Thoracic aorta (tissue), 2 donors: ENCODE results near the gene PIEZO1. TPM values are rescaled to one million over a fixed set of nuclear protein-coding genes. Genes with fewer than 3 reads are reported as not detected.

Experiments used
- ATAC-seq: fragments of 150-250 bp; one replicate; pipeline ENCODE4 v1.8.0; 2017; ENCODE audit warnings: low read depth; ENCODE audit not compliant: insufficient number of reproducible peaks, low FRiP score
- DNase-seq: peaks from one replicate; pipeline ENCODE4 v3.0.0-alpha.2; 2020; ENCODE audit warnings: low spot score
- H3K27ac ChIP-seq, 2 donors: fragments of 200-600 bp; sonication (generic); 1 replicate in 1 of 2; 2 replicates in 1 of 2; pipeline ENCODE4 v1.5.1; 2016; ENCODE audit warnings: mild to moderate bottlenecking in 2 of 2, moderate library complexity in 2 of 2
- H3K27me3 ChIP-seq: fragments of 200-600 bp; sonication (generic); replicated peaks from 2 replicates; pipeline ENCODE4 v1.6.0; 2016; ENCODE audit warnings: mild to moderate bottlenecking; ENCODE audit not compliant: insufficient read depth
- H3K36me3 ChIP-seq: fragments of 200-600 bp; sonication (generic); one replicate; pipeline ENCODE4 v1.5.1; 2016
- H3K4me1 ChIP-seq, 2 donors: fragments of 200-600 bp; sonication (generic); 1 replicate in 1 of 2; 2 replicates in 1 of 2; pipeline versions ENCODE4 v1.5.1 to v1.6.0; 2016; ENCODE audit warnings: low read depth in 2 of 2, mild to moderate bottlenecking in 1 of 2; ENCODE audit not compliant: control insufficient read depth in 1 of 2
- H3K4me3 ChIP-seq: fragments of 200-600 bp; sonication (generic); 2 replicates; pipeline ENCODE4 v1.5.1; 2016; ENCODE audit warnings: mild to moderate bottlenecking
- H3K9me3 ChIP-seq: fragments of 200-600 bp; sonication (generic); 2 replicates; pipeline ENCODE4 v1.5.1; 2016
- total RNA-seq, 2 donors: library from RNA; depleted of rRNA; stranded (reverse); fragments of >200 nt; gene quantifications; one replicate each; pipeline versions ENCODE4 v1.1.0 to v1.2.3, GENCODE V29; 2016
- TF ChIP-seq, protein P1 (sequence below): fragments of 200-600 bp; sonication (generic); IDR thresholded peaks from one replicate; pipeline ENCODE4 v1.5.1; 2019; ENCODE audit warnings: antibody characterized with exemption

The PIEZO1 gene
- total RNA-seq, 2 donors from 2014 or later: 108 to 179 TPM

DNA sequence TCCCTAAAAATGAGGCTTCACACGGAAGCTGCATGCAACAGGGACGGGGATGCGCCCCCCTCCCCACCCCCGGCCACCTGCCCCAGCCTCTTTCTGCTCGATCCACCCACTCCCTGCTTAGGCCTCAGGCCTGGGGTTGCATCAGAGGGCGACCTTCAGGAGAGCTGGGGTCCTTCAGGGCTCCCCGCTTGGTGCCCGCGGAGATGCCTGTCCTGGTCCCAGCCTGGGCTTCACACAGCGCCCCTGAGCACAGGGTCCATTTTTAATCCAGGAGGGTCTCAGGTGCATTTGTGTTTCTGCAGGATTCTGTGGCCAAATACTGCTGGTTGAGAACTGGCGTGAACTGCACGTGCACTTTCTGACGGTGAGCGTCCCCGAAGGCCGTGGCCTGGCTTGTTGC, 34.1 kb upstream of the PIEZO1 start:
- Histone ChIP-seq H3K27me3 (no peaks in the 10 kb centered on the region), H3K27ac (no peak overlapping the region)
- no peak for ATAC-seq

DNA sequence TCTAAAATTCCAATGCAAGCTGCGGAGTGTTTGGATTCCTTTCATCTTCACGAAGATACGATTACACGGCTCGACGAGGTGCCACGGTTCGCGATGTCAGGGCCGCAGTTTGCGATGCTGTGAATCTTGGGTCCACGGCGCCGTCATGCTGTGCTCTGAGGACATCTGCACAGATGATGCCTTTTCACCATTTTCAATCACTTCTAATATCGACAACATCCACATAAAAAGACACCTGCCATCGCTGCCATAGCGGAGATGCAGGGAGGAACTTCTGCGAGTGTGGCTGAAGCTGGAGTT, 33.5 kb upstream of the PIEZO1 start:
- DNase-seq: no peak
- TF ChIP-seq, protein P1, sequence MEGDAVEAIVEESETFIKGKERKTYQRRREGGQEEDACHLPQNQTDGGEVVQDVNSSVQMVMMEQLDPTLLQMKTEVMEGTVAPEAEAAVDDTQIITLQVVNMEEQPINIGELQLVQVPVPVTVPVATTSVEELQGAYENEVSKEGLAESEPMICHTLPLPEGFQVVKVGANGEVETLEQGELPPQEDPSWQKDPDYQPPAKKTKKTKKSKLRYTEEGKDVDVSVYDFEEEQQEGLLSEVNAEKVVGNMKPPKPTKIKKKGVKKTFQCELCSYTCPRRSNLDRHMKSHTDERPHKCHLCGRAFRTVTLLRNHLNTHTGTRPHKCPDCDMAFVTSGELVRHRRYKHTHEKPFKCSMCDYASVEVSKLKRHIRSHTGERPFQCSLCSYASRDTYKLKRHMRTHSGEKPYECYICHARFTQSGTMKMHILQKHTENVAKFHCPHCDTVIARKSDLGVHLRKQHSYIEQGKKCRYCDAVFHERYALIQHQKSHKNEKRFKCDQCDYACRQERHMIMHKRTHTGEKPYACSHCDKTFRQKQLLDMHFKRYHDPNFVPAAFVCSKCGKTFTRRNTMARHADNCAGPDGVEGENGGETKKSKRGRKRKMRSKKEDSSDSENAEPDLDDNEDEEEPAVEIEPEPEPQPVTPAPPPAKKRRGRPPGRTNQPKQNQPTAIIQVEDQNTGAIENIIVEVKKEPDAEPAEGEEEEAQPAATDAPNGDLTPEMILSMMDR: no peak
- H3K4me3 ChIP-seq: no peak overlapping the region
- H3K4me1 ChIP-seq: peaks cover 0 to under 1% of the 10 kb centered on the region in 2 donors
- H3K27me3 ChIP-seq: no peaks in the 10 kb centered on the region
- no peaks in the 10 kb centered on the region for H3K9me3 ChIP-seq
- ATAC-seq: no peak
- H3K27ac ChIP-seq: no peak overlapping the region
- peaks cover 20% of the 10 kb centered on the region for H3K36me3 ChIP-seq

More for the DNA sequence above, 34.1 kb upstream of the PIEZO1 start:
- TF ChIP-seq, protein P1: no peak
- no peak for DNase-seq
- Histone ChIP-seq H3K36me3 (peaks cover 20% of the 10 kb centered on the region), H3K9me3 (no peaks in the 10 kb centered on the region), H3K4me1 (no peaks in the 10 kb centered on the region), H3K4me3 (no peak overlapping the region)

DNA sequence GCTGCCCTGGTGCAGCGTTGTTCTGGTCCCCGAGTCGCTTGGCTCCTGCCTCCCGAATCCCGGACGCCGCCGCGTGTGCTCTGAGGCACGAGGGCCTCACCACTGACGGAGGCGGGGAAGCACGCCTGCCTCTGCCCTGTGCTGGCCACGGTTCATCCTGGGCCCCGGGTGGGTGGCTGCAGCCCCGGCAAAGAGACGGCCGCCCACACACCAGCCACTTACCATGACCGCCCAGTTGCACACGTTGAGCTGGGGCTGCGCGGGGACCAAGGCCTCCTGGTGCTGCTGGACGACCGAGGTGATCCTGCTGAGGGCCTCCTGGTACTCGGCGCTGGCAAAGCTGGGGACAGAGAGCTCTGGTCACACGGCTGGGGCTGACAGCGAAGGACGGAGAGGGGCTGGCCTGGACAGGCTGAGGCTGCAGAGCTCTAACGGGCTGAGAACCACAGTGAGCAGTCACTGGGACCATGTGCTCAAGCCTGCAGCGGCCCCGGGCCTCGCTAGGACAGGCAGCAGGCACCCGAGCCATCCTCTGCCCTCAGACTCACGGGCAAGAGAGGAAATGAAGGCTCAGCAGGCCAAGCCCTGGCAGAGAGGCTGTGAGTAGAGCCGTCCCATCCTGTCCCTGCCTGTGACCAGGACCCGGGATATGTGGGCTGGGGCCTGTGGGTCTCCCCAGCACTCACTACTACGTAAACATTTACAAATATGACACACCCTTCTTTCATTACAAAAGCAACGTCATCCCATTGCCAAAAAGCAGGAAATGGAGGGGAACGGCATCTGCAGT, 33.0 kb upstream of the PIEZO1 start:
- no peaks in the 10 kb centered on the region for H3K27me3 ChIP-seq
- H3K4me1 ChIP-seq: peaks cover 0 to 6% of the 10 kb centered on the region in 2 donors
- DNase-seq (no peak), ATAC-seq (no peak)
- H3K27ac ChIP-seq: no peak overlapping the region
- TF ChIP-seq, protein P1: no peak
- no peak overlapping the region for H3K4me3 ChIP-seq
- H3K36me3 ChIP-seq: peaks cover 18% of the 10 kb centered on the region
- H3K9me3 ChIP-seq: no peaks in the 10 kb centered on the region

DNA sequence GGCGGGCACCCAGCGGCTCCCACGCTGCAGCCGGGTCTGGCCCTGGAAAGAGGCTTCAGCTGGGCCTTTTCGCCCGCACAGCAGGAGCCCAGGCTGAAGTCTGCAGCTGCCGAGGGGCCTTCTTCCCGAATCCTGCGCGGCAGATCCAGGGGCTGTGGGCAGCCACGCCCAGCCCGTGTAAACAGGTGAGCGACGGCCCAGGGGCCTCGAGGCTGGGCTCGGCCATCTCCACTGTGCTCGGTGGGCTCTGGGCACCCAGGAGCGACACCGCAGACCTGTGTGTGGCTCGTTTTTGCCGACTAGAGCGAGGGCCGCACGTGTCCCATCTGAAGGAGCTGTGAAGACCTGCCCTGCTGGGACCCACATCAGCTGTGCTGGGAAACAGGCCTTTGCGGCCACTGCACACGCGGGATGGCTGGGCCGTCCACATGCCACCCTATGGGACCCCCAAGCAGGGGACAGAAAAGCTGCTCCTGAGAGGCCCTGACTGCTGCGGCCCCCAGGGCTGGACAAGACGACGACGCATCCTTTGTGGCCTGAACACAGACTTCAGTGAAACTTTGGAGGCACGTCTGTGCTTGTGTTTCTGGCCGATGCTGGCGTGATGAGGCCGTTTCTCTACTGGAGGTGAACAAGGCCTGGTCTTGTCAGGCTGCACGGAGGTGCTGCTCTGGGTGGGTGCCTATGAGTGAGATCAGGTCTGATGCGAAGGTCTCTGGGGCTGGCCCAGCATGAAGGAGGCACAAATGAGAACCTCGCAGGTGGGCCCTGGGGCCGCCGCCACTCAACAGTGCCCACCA, 31.9 kb upstream of the PIEZO1 start:
- peaks cover 0 to 16% of the 10 kb centered on the region in 2 donors for H3K4me1 ChIP-seq
- H3K36me3 ChIP-seq: peaks cover 8% of the 10 kb centered on the region
- ATAC-seq (no peak), DNase-seq (no peak)
- H3K4me3 ChIP-seq: no peak overlapping the region
- no peak overlapping the region for H3K27ac ChIP-seq
- no peaks in the 10 kb centered on the region for H3K27me3 ChIP-seq
- TF ChIP-seq, protein P1: no peak
- no peaks in the 10 kb centered on the region for H3K9me3 ChIP-seq

DNA sequence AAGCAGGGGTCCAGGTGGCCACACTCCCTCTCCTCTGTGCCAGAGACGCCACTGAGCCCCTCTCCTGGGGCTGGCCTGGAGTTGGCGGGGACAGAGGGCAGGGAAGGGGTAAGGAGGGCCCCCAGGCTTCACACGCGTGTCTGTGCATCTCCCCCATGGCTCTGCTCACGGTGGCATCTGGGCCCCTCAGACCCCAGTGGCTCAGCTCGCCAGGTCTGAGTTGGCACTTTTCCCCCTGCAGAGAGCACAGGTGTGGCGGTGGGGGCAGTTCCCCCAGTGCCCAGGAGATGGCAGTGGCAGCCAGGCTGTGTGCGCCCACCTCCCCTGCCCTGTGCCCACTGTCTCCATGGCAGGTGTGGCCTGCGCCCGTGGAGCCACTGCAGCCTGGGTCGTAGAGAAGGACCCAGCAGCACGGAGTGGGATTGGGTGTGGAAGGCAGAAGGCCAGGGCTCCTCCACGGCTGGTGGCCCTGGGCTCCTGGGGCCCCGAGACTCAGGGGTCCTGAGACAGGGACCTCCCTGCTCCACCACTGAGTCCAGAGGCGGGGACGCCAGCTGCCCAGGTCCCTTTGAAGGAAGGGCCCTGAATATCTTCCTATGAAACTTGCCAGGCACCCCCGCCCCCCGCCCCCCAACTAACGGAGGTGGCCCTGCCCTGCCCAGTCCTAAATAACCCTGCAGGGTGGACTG, 31.0 kb upstream of the PIEZO1 start:
- Histone ChIP-seq H3K9me3 (no peaks in the 10 kb centered on the region), H3K27ac (no peak overlapping the region), H3K4me1 (peaks cover 0 to 17% of the 10 kb centered on the region in 2 donors), H3K36me3 (no peaks in the 10 kb centered on the region), H3K27me3 (no peaks in the 10 kb centered on the region), H3K4me3 (no peak overlapping the region)
- DNase-seq (no peak), ATAC-seq (no peak)
- TF ChIP-seq, protein P1: peak; percentile 33
